IMR-90 (cell line): ENCODE data around the gene TCF20. TPM values are rescaled to one million over a fixed set of nuclear protein-coding genes. Genes with fewer than 3 reads are reported as not detected.

ENCODE experiments used
- ATAC-seq: fragments of 200-7000 bp; cut with Tn5 transposase; 2 replicates; pipeline ENCODE4 v1.9.1; 2020; ENCODE audit warnings: low read depth, mild to moderate bottlenecking, moderate library complexity
- BruUV-seq: library from RNA; stranded (reverse); fragments of 400-500 nt; replicated peaks from 2 replicates; lab custom pipeline; 2021; lab: Mats Ljungman, UMichigan
- CTCF ChIA-PET: fragments of 300-600 bp; formaldehyde crosslinking; extraction: SDS; loops from one replicate; lab custom pipeline; 2021; ENCODE audit warnings: antibody characterized with exemption; lab: Yijun Ruan, JAX
- POLR2A ChIA-PET: fragments of 300-600 bp; sonication (Branson Sonifier 250); formaldehyde crosslinking; loops from one replicate; lab custom pipeline; 2022; ENCODE audit warnings: antibody characterized with exemption; ENCODE audit not compliant: unreplicated experiment; lab: Charles Lee
- DNase-seq: peaks from one replicate; pipeline ENCODE4 v3.0.0; 2013
- H2AFZ ChIP-seq: replicated peaks from 2 replicates; pipeline ENCODE3; 2013; ENCODE audit warnings: low read length, mild to moderate bottlenecking; ENCODE audit not compliant: poor library complexity
- H2AK5ac ChIP-seq: 2 replicates; pipeline ENCODE4 v1.6.1; 2013; ENCODE audit warnings: low read depth, low read length, inconsistent platforms
- H2AK9ac ChIP-seq: replicated peaks from 2 replicates; pipeline ENCODE3; 2013; ENCODE audit warnings: mild to moderate bottlenecking, low read depth, low read length, moderate library complexity; ENCODE audit not compliant: poor library complexity
- H2BK120ac ChIP-seq: 2 replicates; pipeline ENCODE4 v1.6.1; 2013; ENCODE audit warnings: low read depth, low read length, inconsistent platforms
- H2BK15ac ChIP-seq: 3 replicates; pipeline ENCODE4 v1.6.1; 2013; ENCODE audit warnings: low read depth, low read length, inconsistent platforms
- H2BK20ac ChIP-seq: 2 replicates; pipeline ENCODE4 v1.6.1; 2013; ENCODE audit warnings: low read depth, mild to moderate bottlenecking, inconsistent platforms, low read length, moderate library complexity
- H2BK5ac ChIP-seq: 2 replicates; pipeline ENCODE4 v1.6.1; 2013; ENCODE audit warnings: mild to moderate bottlenecking, low read depth, low read length, inconsistent platforms; ENCODE audit not compliant: poor library complexity, severe bottlenecking
- H3K14ac ChIP-seq: replicated peaks from 2 replicates; pipeline ENCODE4 v1.6.1; 2013; ENCODE audit warnings: low read depth, low read length, inconsistent platforms
- H3K18ac ChIP-seq: 2 replicates; pipeline ENCODE4 v1.6.1; 2013; ENCODE audit warnings: low read depth, low read length, control low read depth
- H3K23ac ChIP-seq: 2 replicates; pipeline ENCODE4 v1.6.1; 2013; ENCODE audit warnings: low read depth, low read length, inconsistent platforms
- H3K27ac ChIP-seq: 2 replicates; pipeline ENCODE4 v1.5.1; 2013; ENCODE audit warnings: mild to moderate bottlenecking, control low read depth, low read length; ENCODE audit not compliant: insufficient read depth
- H3K27me3 ChIP-seq: 2 replicates; pipeline ENCODE4 v1.6.1; 2013; ENCODE audit warnings: low read length; ENCODE audit not compliant: control insufficient read depth, insufficient read depth
- H3K36me3 ChIP-seq: 2 replicates; pipeline ENCODE4 v1.6.1; 2013; ENCODE audit warnings: low read length, mixed read lengths; ENCODE audit not compliant: control insufficient read depth, insufficient read depth
- H3K4ac ChIP-seq: 2 replicates; pipeline ENCODE4 v1.6.1; 2013; ENCODE audit warnings: low read depth, low read length, inconsistent platforms
- H3K4me1 ChIP-seq: 2 replicates; pipeline ENCODE4 v1.6.1; 2013; ENCODE audit warnings: low read length, mixed read lengths; ENCODE audit not compliant: control insufficient read depth, insufficient read depth
- H3K4me2 ChIP-seq: 2 replicates; pipeline ENCODE4 v1.6.1; 2013; ENCODE audit warnings: low read depth, mild to moderate bottlenecking, control low read depth, low read length, moderate library complexity
- H3K4me3 ChIP-seq: 2 replicates; pipeline ENCODE4 v1.5.1; 2013; ENCODE audit warnings: low read depth, mild to moderate bottlenecking, control low read depth, low read length, moderate library complexity; ENCODE audit not compliant: insufficient read depth
- H3K56ac ChIP-seq: 2 replicates; pipeline ENCODE4 v1.6.1; 2013; ENCODE audit warnings: low read length, inconsistent platforms; ENCODE audit not compliant: insufficient read depth; ENCODE audit errors: extremely low read depth
- H3K79me1 ChIP-seq, 2 experiments: 2 replicates each; pipeline ENCODE4 v1.6.1; 2013; ENCODE audit warnings: low read length in 2 of 2, inconsistent platforms in 1 of 2, low read depth in 1 of 2
- H3K9ac ChIP-seq: 2 replicates; pipeline ENCODE4 v1.6.1; 2013; ENCODE audit warnings: low read depth, low read length, control low read depth
- H3K9me1 ChIP-seq: 2 replicates; pipeline ENCODE4 v1.6.1; 2013; ENCODE audit warnings: low read length, inconsistent platforms; ENCODE audit not compliant: insufficient read depth
- H3K9me3 ChIP-seq: 2 replicates; pipeline ENCODE4 v1.6.1; 2013; ENCODE audit warnings: low read length; ENCODE audit not compliant: control insufficient read depth, insufficient read depth
- H4K20me1 ChIP-seq: 2 replicates; pipeline ENCODE4 v1.6.1; 2013; ENCODE audit warnings: low read length, inconsistent platforms; ENCODE audit not compliant: insufficient read depth
- H4K5ac ChIP-seq: 2 replicates; pipeline ENCODE4 v1.6.1; 2013; ENCODE audit warnings: mild to moderate bottlenecking, low read depth, low read length, control low read depth
- H4K8ac ChIP-seq, 2 experiments: 2 replicates each; pipeline ENCODE4 v1.6.1; 2013; ENCODE audit warnings: low read depth in 2 of 2, low read length in 2 of 2, control low read depth in 1 of 2, inconsistent platforms in 1 of 2
- H4K91ac ChIP-seq: 2 replicates; pipeline ENCODE4 v1.6.1; 2013; ENCODE audit warnings: low read depth, low read length, inconsistent platforms; ENCODE audit not compliant: insufficient read depth
- BHLHE40 ChIP-seq: fragments of 150-350 bp; IDR thresholded peaks from 2 replicates; pipeline ENCODE4 v1.6.1; 2016; ENCODE audit warnings: mild to moderate bottlenecking, low read depth, low read length
- CEBPB ChIP-seq: IDR thresholded peaks from 2 replicates; pipeline ENCODE4 v1.6.1; 2012; ENCODE audit warnings: low read depth, low read length, improper control_type of control experiment
- CHD1 ChIP-seq: IDR thresholded peaks from 2 replicates; pipeline ENCODE4 v1.6.1; 2012; ENCODE audit warnings: low read depth, low read length, improper control_type of control experiment
- CTCF ChIP-seq: conservative IDR thresholded peaks from 2 replicates; pipeline ENCODE4 v1.5.1; 2012; ENCODE audit warnings: mild to moderate bottlenecking, low read depth, low read length, improper control_type of control experiment
- ELK1 ChIP-seq: fragments of 150-350 bp; IDR thresholded peaks from 2 replicates; pipeline ENCODE4 v1.6.1; 2016; ENCODE audit warnings: low read depth, mild to moderate bottlenecking, low read length, moderate library complexity, borderline replicate concordance
- FOS ChIP-seq: fragments of 150-350 bp; IDR thresholded peaks from 2 replicates; pipeline ENCODE4 v1.6.1; 2016; ENCODE audit warnings: low read depth, low read length
- MAFK ChIP-seq: IDR thresholded peaks from 2 replicates; pipeline ENCODE4 v1.6.1; 2012; ENCODE audit warnings: low read depth, low read length, improper control_type of control experiment
- MAZ ChIP-seq: IDR thresholded peaks from 2 replicates; pipeline ENCODE4 v1.6.1; 2012; ENCODE audit warnings: low read depth, mild to moderate bottlenecking, low read length, improper control_type of control experiment, moderate library complexity, borderline replicate concordance
- MXI1 ChIP-seq: IDR thresholded peaks from 2 replicates; pipeline ENCODE4 v1.6.1; 2012; ENCODE audit warnings: low read depth, mild to moderate bottlenecking, low read length, moderate library complexity, borderline replicate concordance
- NFE2L2 ChIP-seq: fragments of 150-350 bp; IDR thresholded peaks from 2 replicates; pipeline ENCODE4 v1.6.1; 2016; ENCODE audit warnings: low read depth, mild to moderate bottlenecking, low read length
- POLR2A ChIP-seq: IDR thresholded peaks from 2 replicates; pipeline ENCODE4 v1.6.1; 2012; ENCODE audit warnings: mild to moderate bottlenecking, low read depth, low read length
- RAD21 ChIP-seq: IDR thresholded peaks from 2 replicates; pipeline ENCODE4 v1.6.1; 2012; ENCODE audit warnings: low read length, improper control_type of control experiment
- RCOR1 ChIP-seq: IDR thresholded peaks from 2 replicates; pipeline ENCODE4 v1.6.1; 2012; ENCODE audit warnings: mild to moderate bottlenecking, low read length, improper control_type of control experiment; ENCODE audit not compliant: insufficient replicate concordance
- RFX5 ChIP-seq: IDR thresholded peaks from 2 replicates; pipeline ENCODE4 v1.8.0; 2012; ENCODE audit warnings: low read depth, mild to moderate bottlenecking, low read length, moderate library complexity
- SMC3 ChIP-seq: fragments of 150-350 bp; IDR thresholded peaks from 2 replicates; pipeline ENCODE4 v1.6.1; 2016; ENCODE audit warnings: low read depth, mild to moderate bottlenecking, antibody characterized with exemption, low read length, moderate library complexity
- USF2 ChIP-seq: fragments of 150-350 bp; IDR thresholded peaks from 2 replicates; pipeline ENCODE4 v1.6.1; 2017; ENCODE audit warnings: mild to moderate bottlenecking, antibody characterized with exemption, low read length, low read depth
- WGBS, 2 experiments: methylation state at CpG; one replicate each; pipeline versions ENCODE4 v1.1.5 to v1.1.7; 2013; ENCODE audit warnings: missing lambda C conversion rate in 2 of 2; ENCODE audit not compliant: insufficient read length in 1 of 2; ENCODE audit errors: extremely low coverage in 2 of 2; 5-methylcytosine and 5-hydroxymethylcytosine counted together
- dilution Hi-C: fragments of 300-500 bp; cut with HindIII; formaldehyde crosslinking; loops from one replicate; pipeline ENCODE4 v1.14.3; 2018; ENCODE audit warnings: low sequenced_read_pairs; ENCODE audit not compliant: unreplicated experiment
- in situ Hi-C: fragments of 300-500 bp; cut with MboI; formaldehyde crosslinking; loops from 3 replicates; pipeline ENCODE4 v1.14.3; 2019; ENCODE audit warnings: low sequenced_read_pairs, inconsistent platforms, mixed read lengths
- intact Hi-C: fragments of 100-400 bp; cut with micrococcal nuclease; formaldehyde crosslinking; loops from 2 replicates; pipeline ENCODE4 v1.10.0; 2022
- polyA plus RNA-seq, 3 experiments: library from polyadenylated mRNA; depleted of rRNA; stranded (reverse); fragments of >200 nt; gene quantifications; 2 replicates each; pipeline ENCODE4 v1.2.3, GENCODE V29; 2012; ENCODE audit warnings: low replicate concordance in 1 of 3
- total RNA-seq: library from RNA; depleted of rRNA; stranded (reverse); fragments of >200 nt; gene quantifications from 2 replicates; pipeline ENCODE4 v1.2.3, GENCODE V29; 2012

The TCF20 gene
- total and polyA plus RNA-seq, 2 of the 4 experiments (the other 2 are of a cell fraction): 8.9 to 23.7 TPM

GRCh38 chr22:42257386-42257785, 13.1 kb downstream of the TCF20 start:
- peak; percentile 74 for ATAC-seq
- Histone ChIP-seq H4K20me1 (peaks cover 80% of the 10 kb centered on the region), H3K4me1 (peaks cover 13% of the 10 kb centered on the region), H2BK5ac (no peak overlapping the region), H3K23ac (no peak overlapping the region), H3K4me3 (no peak overlapping the region), H3K4me2 (no peak overlapping the region), H2AK9ac (no peak overlapping the region), H3K4ac (no peak overlapping the region), H3K56ac (no peak overlapping the region), H3K9me3 (no peaks in the 10 kb centered on the region), H4K5ac (no peak overlapping the region), H3K27me3 (no peaks in the 10 kb centered on the region), H4K8ac (no peak overlapping the region), H2AK5ac (no peak overlapping the region), H2BK15ac (no peak overlapping the region), H3K79me1 (peaks cover 47 to 83% of the 10 kb centered on the region in 2 experiments), H2AFZ (no peak overlapping the region), H3K36me3 (no peaks in the 10 kb centered on the region), H3K27ac (no peak overlapping the region), H3K14ac (no peak overlapping the region), H2BK120ac (no peak overlapping the region), H2BK20ac (no peak overlapping the region), H3K18ac (no peak overlapping the region), H4K91ac (no peak overlapping the region), H3K9ac (no peak overlapping the region), H3K9me1 (peaks cover 15% of the 10 kb centered on the region)
- intact Hi-C loops: loop anchor here (5.0 to 10.0 kb wide), 2 partner anchors 40 to 163 kb away; partner anchors contain the start of gene NDUFA6
- no TSS peak for BruUV-seq
- WGBS, 2 experiments: no CpG with 5 or more reads among the region's 2 CpGs
- ChIA-PET CTCF (interaction anchor here (1.2 kb wide), 1 partner anchor 10 kb away, joined by 4 read pairs; no protein-coding TSS in a partner anchor), POLR2A (no interaction called here)
- TF ChIP-seq RAD21 (no peak), NFE2L2 (no peak), CHD1 (no peak), POLR2A (no peak), CTCF (no peak), BHLHE40 (no peak), RFX5 (no peak), MXI1 (no peak), MAZ (no peak), FOS (no peak), SMC3 (no peak), RCOR1 (no peak), CEBPB (no peak), ELK1 (no peak), MAFK (no peak), USF2 (no peak)
- in situ Hi-C loops: no loop called here
- DNase-seq: peak; percentile 18
- dilution Hi-C loops: no loop called here
